Body of pancreas (tissue), 4 donors: ENCODE data around the gene PRELP. TPM values are rescaled to one million over a fixed set of nuclear protein-coding genes. Genes with fewer than 3 reads are reported as not detected.

Experiments
- ATAC-seq: fragments of 150-250 bp; one replicate; pipeline ENCODE4 v1.9.1; 2016
- DNase-seq, 4 donors: peaks; one replicate each; pipeline ENCODE4 v3.0.0-alpha.2; 2019
- H3K27ac ChIP-seq, 4 donors: fragments of 200-600 bp; sonication (generic); 1 replicate in 3 of 4; 2 replicates in 1 of 4; pipeline versions ENCODE4 v1.5.1 to v1.6.1; 2016 to 2019; ENCODE audit warnings: mild to moderate bottlenecking in 1 of 4, mixed read lengths in 1 of 4, moderate library complexity in 1 of 4
- H3K27me3 ChIP-seq, 2 donors: fragments of 200-600 bp; sonication (generic); one replicate each; pipeline ENCODE4 v1.6.0; 2016; ENCODE audit warnings: mild to moderate bottlenecking in 1 of 2
- H3K36me3 ChIP-seq, 2 donors: fragments of 200-600 bp; sonication (generic); replicated peaks in 1 of 2; 2 replicates each; pipeline ENCODE4 v1.5.1; 2016; ENCODE audit warnings: low read depth in 2 of 2; ENCODE audit not compliant: insufficient read depth in 1 of 2
- H3K4me1 ChIP-seq: fragments of 200-600 bp; sonication (generic); one replicate; pipeline ENCODE4 v1.6.0; 2016
- H3K4me3 ChIP-seq, 2 donors: fragments of 200-600 bp; sonication (generic); 1 replicate in 1 of 2; 2 replicates in 1 of 2; pipeline ENCODE4 v1.5.1; 2016 to 2019
- H3K9me3 ChIP-seq, 3 donors: fragments of 200-600 bp; sonication (generic); 1 replicate in 2 of 3; 2 replicates in 1 of 3; pipeline ENCODE4 v1.5.1; 2016
- CTCF ChIP-seq, 7 experiments: fragments of 450-650 bp in 4 of 7; fragments of 200-600 bp in 3 of 7; sonication (generic) in 3 of 7; IDR thresholded peaks; one replicate each; pipeline ENCODE4 v1.5.1; 2016 to 2019; ENCODE audit warnings: antibody characterized with exemption in 7 of 7
- POLR2A ChIP-seq, 3 donors: fragments of 450-650 bp; IDR thresholded peaks; one replicate each; pipeline ENCODE4 v1.6.1; 2016; ENCODE audit warnings: antibody characterized with exemption in 3 of 3, mild to moderate bottlenecking in 2 of 3
- WGBS, 2 donors: methylation state at CpG; one replicate each; pipeline ENCODE4 v1.1.5; 2017; 5-methylcytosine and 5-hydroxymethylcytosine counted together
- intact Hi-C: fragments of 100-400 bp; cut with DNase I; formaldehyde crosslinking; loops from one replicate; pipeline ENCODE4 v1.15.1; 2023
- total RNA-seq, 2 donors: library from RNA; depleted of rRNA; stranded (reverse); fragments of >200 nt; gene quantifications; one replicate each; pipeline ENCODE4 v1.1.0, GENCODE V29; 2016

PRELP gene
- total RNA-seq, 2 donors from 2014 or later = 14.8 to 28.0 TPM

- intact Hi-C loops = loop anchor here (5.0 kb wide), 1 partner anchor 223 kb away; no protein-coding TSS in a partner anchor
- Histone ChIP-seq H3K27me3 (no peaks in the 10 kb centered on the region), H3K4me3 (no peak overlapping the region), H3K9me3 (no peaks in the 10 kb centered on the region), H3K4me1 (peaks cover 11% of the 10 kb centered on the region), H3K36me3 (no peaks in the 10 kb centered on the region), H3K27ac (no peak overlapping the region)
- DNase-seq (no peak), ATAC-seq (no peak)
- no peak for TF ChIP-seq CTCF (IDR thresholded peaks at IDR 0.05)
- no peak for TF ChIP-seq POLR2A (IDR thresholded peaks at IDR 0.05)
- 79 to 83% methylated on average over 9 of the region's 9 CpGs for WGBS, 2 donors
Measured at GRCh38 chr1:203490607-203491006, 15.0 kb downstream of the PRELP start.

GRCh38 chr1:203491664-203492063, 16.1 kb downstream of the PRELP start:
- WGBS, 2 donors = 49 to 66% methylated on average over 9 of the region's 9 CpGs
- Histone ChIP-seq H3K27ac (no peak overlapping the region), H3K4me3 (no peak overlapping the region), H3K36me3 (no peaks in the 10 kb centered on the region), H3K9me3 (no peaks in the 10 kb centered on the region), H3K4me1 (peaks cover 11% of the 10 kb centered on the region), H3K27me3 (no peaks in the 10 kb centered on the region)
- no peak for ATAC-seq
- intact Hi-C loops = loop anchor here (5.0 kb wide), 1 partner anchor 224 kb away; no protein-coding TSS in a partner anchor
- TF ChIP-seq CTCF (IDR thresholded peaks at IDR 0.05) = no peak
- no peak for TF ChIP-seq POLR2A (IDR thresholded peaks at IDR 0.05)
- no peak for DNase-seq

DNA sequence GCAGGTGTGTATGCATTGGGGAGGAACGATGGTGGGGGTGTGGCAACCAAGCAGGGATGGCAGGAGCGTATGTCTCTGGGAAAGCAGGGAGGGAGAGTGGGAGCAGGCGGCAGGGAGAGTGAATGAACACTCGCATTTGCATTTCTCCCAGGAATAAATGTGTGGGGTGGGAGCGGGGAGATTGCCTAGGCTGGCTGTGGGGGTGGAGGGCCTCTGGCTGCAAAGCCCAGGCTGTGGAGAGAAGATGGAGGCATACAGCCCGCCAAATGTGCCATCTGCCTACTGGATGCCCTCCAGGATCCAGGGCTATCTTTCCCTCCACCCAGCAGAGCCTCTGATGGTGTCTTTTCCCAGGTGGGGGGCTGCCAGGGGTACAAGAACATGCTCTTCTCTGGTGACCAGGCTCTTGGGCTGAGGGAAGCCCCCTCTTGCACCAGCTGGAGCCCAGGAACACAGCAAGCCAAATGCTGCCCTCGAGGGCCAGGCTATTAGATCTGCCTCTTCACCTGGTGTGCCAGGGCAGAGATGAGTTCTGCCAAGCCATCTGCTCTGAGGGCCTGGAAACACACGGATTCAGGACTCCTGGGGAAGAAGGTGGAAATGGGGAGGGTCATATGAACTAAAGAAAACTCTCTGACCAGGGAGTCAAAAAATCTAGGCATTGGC, 16.6 kb downstream of the PRELP start:
- ATAC-seq = no peak
- Histone ChIP-seq H3K36me3 (no peaks in the 10 kb centered on the region), H3K4me3 (no peak overlapping the region), H3K27me3 (no peaks in the 10 kb centered on the region), H3K9me3 (no peaks in the 10 kb centered on the region), H3K27ac (no peak overlapping the region), H3K4me1 (peaks cover 10% of the 10 kb centered on the region)
- no peak for DNase-seq
- intact Hi-C loops = loop anchor here (5.0 kb wide), 1 partner anchor 225 kb away; no protein-coding TSS in a partner anchor
- TF ChIP-seq POLR2A (IDR thresholded peaks at IDR 0.05) (no peak), CTCF (IDR thresholded peaks at IDR 0.05) (no peak)
- 41 to 49% methylated on average over 7 to 8 of the region's 8 CpGs for WGBS, 2 donors

GRCh38 chr1:203492748-203493130, 17.1 kb downstream of the PRELP start:
- TF ChIP-seq CTCF (IDR thresholded peaks at IDR 0.05) = no peak
- no peak for TF ChIP-seq POLR2A (IDR thresholded peaks at IDR 0.05)
- Histone ChIP-seq H3K27me3 (no peaks in the 10 kb centered on the region), H3K4me3 (no peak overlapping the region), H3K4me1 (peaks cover 5% of the 10 kb centered on the region), H3K27ac (no peak overlapping the region), H3K36me3 (no peaks in the 10 kb centered on the region), H3K9me3 (no peaks in the 10 kb centered on the region)
- intact Hi-C loops = loop anchor here (5.0 kb wide), 1 partner anchor 225 kb away; no protein-coding TSS in a partner anchor
- no peak for DNase-seq
- ATAC-seq = no peak
- 62 to 70% methylated on average over 6 of the region's 6 CpGs for WGBS, 2 donors

DNA sequence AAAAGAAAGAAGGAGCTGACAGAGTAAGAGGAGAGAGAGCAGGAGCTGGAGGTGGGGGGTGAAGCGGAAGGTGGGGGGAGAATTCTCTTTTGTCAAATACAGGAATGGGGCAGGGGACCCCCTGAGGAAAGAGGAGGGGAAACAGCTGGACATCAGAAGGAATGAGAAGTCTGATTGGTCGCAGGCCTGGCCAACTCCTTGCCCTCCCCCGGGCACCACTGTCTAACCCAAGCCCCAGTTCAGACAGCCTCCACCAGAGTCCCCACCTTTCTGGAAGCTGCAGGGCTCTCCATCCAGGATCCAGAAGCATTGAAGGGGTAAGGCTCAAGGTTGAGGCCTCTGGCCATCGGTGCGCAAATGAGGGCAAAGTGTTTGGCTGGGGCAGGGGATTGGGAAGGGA, 18.3 kb downstream of the PRELP start, which contains the start of gene OPTC:
Gene OPTC, plus strand, starts transcription at position 253 of the 400 bp plus-strand sequence. CDS start 1,853 bp downstream, outside the sequence.
- H3K36me3 ChIP-seq = no peaks in the 10 kb centered on the region
- no peaks in the 10 kb centered on the region for H3K9me3 ChIP-seq
- intact Hi-C loops = loop anchor here (5.0 kb wide), 1 partner anchor 227 kb away; no protein-coding TSS in a partner anchor
- TF ChIP-seq POLR2A (IDR thresholded peaks at IDR 0.05) (no peak), CTCF (IDR thresholded peaks at IDR 0.05) (no peak)
- ATAC-seq (no peak), DNase-seq (no peak)
- H3K27ac ChIP-seq = no peak within 1 kb of the TSS
- WGBS, 2 donors = 79 to 80% methylated on average over 5 of the region's 5 CpGs
- H3K27me3 ChIP-seq = no peaks in the 10 kb centered on the region
- no peak within 1 kb of the TSS for H3K4me3 ChIP-seq
- H3K4me1 ChIP-seq = no peaks in the 10 kb centered on the region
